T-cell (primary cell): ENCODE measurements around the gene SWSAP1. TPM values are rescaled to one million over a fixed set of nuclear protein-coding genes. Genes with fewer than 3 reads are reported as not detected.

Experiments used
- ATAC-seq, 4 experiments: fragments of 200-7000 bp in 3 of 4; fragments of 150-1000 bp in 1 of 4; cut with Tn5 transposase; replicated peaks in 1 of 4; 1 replicate in 3 of 4; 2 replicates in 1 of 4; pipeline ENCODE4 v1.10.0; 2021; ENCODE audit warnings: moderate library complexity in 3 of 4, mild to moderate bottlenecking in 2 of 4, moderate number of reproducible peaks in 1 of 4
- CTCF ChIA-PET, 2 donors: fragments of 300-600 bp; sonication (Branson Sonifier 250); formaldehyde crosslinking; loops; one replicate each; lab custom pipeline; 2022; ENCODE audit warnings: antibody characterized with exemption in 2 of 2; lab: Charles Lee
- POLR2A ChIA-PET, 2 donors: fragments of 300-600 bp; sonication (Branson Sonifier 250); formaldehyde crosslinking; loops; one replicate each; lab custom pipeline; 2022; ENCODE audit warnings: antibody characterized with exemption in 2 of 2; lab: Charles Lee
- DNase-seq, 35 experiments: peaks; one replicate each; pipeline versions ENCODE4 v3.0.0 to v3.0.0-alpha.2; 2013 to 2023
- H3K27ac ChIP-seq: one replicate; pipeline ENCODE4 v1.5.1; 2013; ENCODE audit warnings: low read length
- H3K27me3 ChIP-seq, 2 experiments: replicated peaks in 1 of 2; 1 replicate in 1 of 2; 2 replicates in 1 of 2; pipeline versions ENCODE4 v1.6.1 to v1.7.0; 2013; ENCODE audit warnings: low read length in 1 of 2, mixed read lengths in 1 of 2; ENCODE audit not compliant: control insufficient read depth in 2 of 2, insufficient read depth in 2 of 2; ENCODE audit errors: extremely low read depth in 1 of 2
- H3K36me3 ChIP-seq, 2 donors: 1 replicate in 1 of 2; 2 replicates in 1 of 2; pipeline versions ENCODE4 v1.6.1 to v1.7.0; 2013; ENCODE audit warnings: low read length in 1 of 2; ENCODE audit not compliant: control insufficient read depth in 2 of 2, insufficient read depth in 1 of 2; ENCODE audit errors: extremely low read depth in 1 of 2
- H3K4me1 ChIP-seq, 2 experiments: 1 replicate in 1 of 2; 2 replicates in 1 of 2; pipeline versions ENCODE4 v1.6.1 to v1.7.0; 2013; ENCODE audit warnings: low read length in 2 of 2, mixed read lengths in 1 of 2; ENCODE audit not compliant: insufficient read depth in 2 of 2, control insufficient read depth in 1 of 2; ENCODE audit errors: extremely low read depth in 1 of 2
- H3K4me3 ChIP-seq, 2 donors: 1 replicate in 1 of 2; 2 replicates in 1 of 2; pipeline versions ENCODE4 v1.5.1 to v1.7.0; 2013; ENCODE audit warnings: mild to moderate bottlenecking in 2 of 2, low read length in 1 of 2, moderate library complexity in 1 of 2; ENCODE audit not compliant: control insufficient read depth in 1 of 2; ENCODE audit errors: extremely low read depth in 1 of 2
- H3K9me3 ChIP-seq: 2 replicates; pipeline ENCODE4 v1.7.0; 2013
- H3K27ac Mint-ChIP-seq, 2 donors: one replicate each; pipeline ENCODE4 v1.8.0; 2020 to 2021; ENCODE audit warnings: mild to moderate bottlenecking in 2 of 2, mixed read lengths in 2 of 2
- H3K27me3 Mint-ChIP-seq, 2 donors: one replicate each; pipeline ENCODE4 v1.8.0; 2021 to 2022; ENCODE audit warnings: mixed read lengths in 2 of 2
- H3K36me3 Mint-ChIP-seq: one replicate; pipeline ENCODE4 v1.8.0; 2021; ENCODE audit warnings: mixed read lengths
- H3K4me1 Mint-ChIP-seq, 3 donors: one replicate each; pipeline ENCODE4 v1.8.0; 2020 to 2022; ENCODE audit warnings: mixed read lengths in 3 of 3, mild to moderate bottlenecking in 1 of 3
- H3K4me3 Mint-ChIP-seq, 3 donors: one replicate each; pipeline ENCODE4 v1.8.0; 2020 to 2022; ENCODE audit warnings: mild to moderate bottlenecking in 3 of 3, mixed read lengths in 3 of 3, moderate library complexity in 3 of 3
- H3K9me3 Mint-ChIP-seq, 3 donors: one replicate each; pipeline ENCODE4 v1.8.0; 2020 to 2022; ENCODE audit warnings: mixed read lengths in 3 of 3
- WGBS: methylation state at CpG from one replicate; pipeline ENCODE4 v1.1.5; 2013; ENCODE audit warnings: missing lambda C conversion rate; ENCODE audit not compliant: insufficient coverage; 5-methylcytosine and 5-hydroxymethylcytosine counted together
- total RNA-seq, 35 experiments: library from RNA in 6 of 35; stranded (reverse) in 6 of 35; fragments of 120-200 nt in 1 of 35; gene quantifications; one replicate each; pipeline versions ENCODE4 v1.2.1 to v1.2.4 and lab custom pipeline; 2013 to 2026

Gene SWSAP1
- total RNA-seq, 5 donors from 2014 or later (not counting 1 experiment from before 2014, with no cell fraction given), result 1.6 to 5.5 (median 4.3) TPM

- peaks cover 8 to 9% of the 10 kb centered on the region in 2 donors for H3K27me3 Mint-ChIP-seq
- WGBS, result 92% methylated on average over 7 of the region's 11 CpGs
- POLR2A ChIA-PET, result no interaction called here
Measured at GRCh38 chr19:11356676-11357550, 17.6 kb upstream of the SWSAP1 start.

GRCh38 chr19:11359421-11359820 lies 15.0 kb upstream of the SWSAP1 start:
- Histone ChIP-seq H3K27ac (no peak overlapping the region), H3K4me1 (peaks cover 4 to 18% of the 10 kb centered on the region in 2 experiments), H3K9me3 (no peaks in the 10 kb centered on the region), H3K4me3 (no peak overlapping the region), H3K27me3 (peaks cover 0 to 13% of the 10 kb centered on the region in 2 experiments), H3K36me3 (no peaks in the 10 kb centered on the region)
- no peaks in the 10 kb centered on the region for H3K36me3 Mint-ChIP-seq
- H3K27ac Mint-ChIP-seq, result no peak overlapping the region
- H3K27me3 Mint-ChIP-seq, result peaks cover 8 to 9% of the 10 kb centered on the region in 2 donors
- peaks cover 9 to 18% (median 13%) of the 10 kb centered on the region in 3 donors for H3K4me1 Mint-ChIP-seq
- DNase-seq (no peak), ATAC-seq (no peak)
- H3K9me3 Mint-ChIP-seq, result no peaks in the 10 kb centered on the region
- H3K4me3 Mint-ChIP-seq, result no peak overlapping the region
- WGBS, result 92% methylated on average over 11 of the region's 11 CpGs
- ChIA-PET POLR2A (interaction anchor here in 1 of 2 donors (0.6 kb wide), 1 partner anchor 15 kb away, joined by 6 read pairs; no protein-coding TSS in a partner anchor), CTCF (no interaction called here)

More at GRCh38 chr19:11356676-11357550, 17.6 kb upstream of the SWSAP1 start:
- Histone ChIP-seq H3K4me1 (peaks cover 4 to 18% of the 10 kb centered on the region in 2 experiments), H3K4me3 (no peak overlapping the region), H3K9me3 (no peaks in the 10 kb centered on the region), H3K27ac (no peak overlapping the region), H3K27me3 (peaks cover 0 to 13% of the 10 kb centered on the region in 2 experiments), H3K36me3 (no peaks in the 10 kb centered on the region)
- Mint-ChIP-seq H3K36me3 (no peaks in the 10 kb centered on the region), H3K4me3 (peak overlapping the region in 1 of 3 donors; percentile 84), H3K27ac (no peak overlapping the region), H3K9me3 (no peaks in the 10 kb centered on the region), H3K4me1 (peaks cover 9 to 21% (median 13%) of the 10 kb centered on the region in 3 donors)
- no peak for DNase-seq
- CTCF ChIA-PET, result no interaction called here
- no peak for ATAC-seq

- Histone ChIP-seq H3K36me3 (peaks cover 0 to 5% of the 10 kb centered on the region in 2 donors), H3K4me1 (peaks cover 0 to 2% of the 10 kb centered on the region in 2 experiments), H3K4me3 (no peak overlapping the region), H3K9me3 (no peaks in the 10 kb centered on the region), H3K27ac (no peak overlapping the region), H3K27me3 (peaks cover 0 to 6% of the 10 kb centered on the region in 2 experiments)
- H3K4me1 Mint-ChIP-seq, result peaks cover 2 to 4% (median 3%) of the 10 kb centered on the region in 3 donors
- H3K36me3 Mint-ChIP-seq, result peaks cover 11% of the 10 kb centered on the region
- ATAC-seq, result no peak
- no peak overlapping the region for H3K4me3 Mint-ChIP-seq
- H3K9me3 Mint-ChIP-seq, result no peaks in the 10 kb centered on the region
- peaks cover 3% of the 10 kb centered on the region in 2 donors for H3K27me3 Mint-ChIP-seq
- DNase-seq, result no peak
- no peak overlapping the region for H3K27ac Mint-ChIP-seq
- ChIA-PET POLR2A (no interaction called here), CTCF (interaction anchor here in 1 of 2 donors (0.6 kb wide), 1 partner anchor 494 kb away, joined by 10 read pairs; no protein-coding TSS in a partner anchor)
- 90% methylated on average over 39 of the region's 43 CpGs for WGBS
Measured at GRCh38 chr19:11361037-11361770, 13.3 kb upstream of the SWSAP1 start.

GRCh38 chr19:11361771-11362731 lies 12.4 kb upstream of the SWSAP1 start:
- Histone ChIP-seq H3K27ac (no peak overlapping the region), H3K36me3 (peaks cover 0 to 6% of the 10 kb centered on the region in 2 donors), H3K4me1 (no peaks in the 10 kb centered on the region), H3K4me3 (no peak overlapping the region), H3K27me3 (no peaks in the 10 kb centered on the region), H3K9me3 (no peaks in the 10 kb centered on the region)
- no peaks in the 10 kb centered on the region for H3K4me1 Mint-ChIP-seq
- POLR2A ChIA-PET, result no interaction called here
- no peak overlapping the region for H3K4me3 Mint-ChIP-seq
- WGBS, result 94% methylated on average over 25 of the region's 35 CpGs
- ATAC-seq, result peak in 1 of 4 experiments; percentile 13
- no peak overlapping the region for H3K27ac Mint-ChIP-seq
- no peaks in the 10 kb centered on the region for H3K27me3 Mint-ChIP-seq
- H3K36me3 Mint-ChIP-seq, result peaks cover 11% of the 10 kb centered on the region
- no peak for DNase-seq
- no peaks in the 10 kb centered on the region for H3K9me3 Mint-ChIP-seq
- CTCF ChIA-PET, result interaction anchor here in 1 of 2 donors (0.6 to 0.7 kb wide), 2 partner anchors 22 to 495 kb away, joined by 3 to 10 read pairs; partner anchors contain the start of gene EPOR

- ATAC-seq, result no peak
- no peak overlapping the region for H3K27ac Mint-ChIP-seq
- POLR2A ChIA-PET, result interaction anchor here in 1 of 2 donors (0.7 kb wide), 1 partner anchor 81 kb away, joined by 3 read pairs; no protein-coding TSS in a partner anchor
- H3K36me3 Mint-ChIP-seq, result peaks cover 21% of the 10 kb centered on the region
- no peaks in the 10 kb centered on the region for H3K9me3 Mint-ChIP-seq
- H3K27ac ChIP-seq, result no peak overlapping the region
- H3K27me3 ChIP-seq, result no peaks in the 10 kb centered on the region
- 84% methylated on average over 3 of the region's 10 CpGs for WGBS
- H3K27me3 Mint-ChIP-seq, result no peaks in the 10 kb centered on the region
- no peak for DNase-seq
- H3K36me3 ChIP-seq, result peaks cover 0 to 10% of the 10 kb centered on the region in 2 donors
- CTCF ChIA-PET, result no interaction called here
- no peaks in the 10 kb centered on the region for H3K4me1 Mint-ChIP-seq
- H3K4me3 ChIP-seq, result no peak overlapping the region
- no peak overlapping the region for H3K4me3 Mint-ChIP-seq
- no peaks in the 10 kb centered on the region for H3K9me3 ChIP-seq
- no peaks in the 10 kb centered on the region for H3K4me1 ChIP-seq
Measured at GRCh38 chr19:11363881-11364280, 10.6 kb upstream of the SWSAP1 start.
